T47D (cell line): ENCODE measurements around the gene SH3RF1.

Experiments
- DNase-seq, 2 experiments: peaks; one replicate each; pipeline versions ENCODE4 v3.0.0 to v3.0.0-alpha.2; 2011 to 2012; ENCODE audit warnings: low read depth in 1 of 2, low spot score in 1 of 2
- JUND ChIP-seq: IDR thresholded peaks from 2 replicates; pipeline ENCODE4 v1.6.1; 2012; ENCODE audit warnings: low read depth
- in situ Hi-C: cut with HindIII; loops from 2 replicates; pipeline ENCODE4 v1.10.0; 2016; ENCODE audit warnings: low sequenced_read_pairs, low pct_unique_long_range_greater_than_20kb

SH3RF1 gene

DNA sequence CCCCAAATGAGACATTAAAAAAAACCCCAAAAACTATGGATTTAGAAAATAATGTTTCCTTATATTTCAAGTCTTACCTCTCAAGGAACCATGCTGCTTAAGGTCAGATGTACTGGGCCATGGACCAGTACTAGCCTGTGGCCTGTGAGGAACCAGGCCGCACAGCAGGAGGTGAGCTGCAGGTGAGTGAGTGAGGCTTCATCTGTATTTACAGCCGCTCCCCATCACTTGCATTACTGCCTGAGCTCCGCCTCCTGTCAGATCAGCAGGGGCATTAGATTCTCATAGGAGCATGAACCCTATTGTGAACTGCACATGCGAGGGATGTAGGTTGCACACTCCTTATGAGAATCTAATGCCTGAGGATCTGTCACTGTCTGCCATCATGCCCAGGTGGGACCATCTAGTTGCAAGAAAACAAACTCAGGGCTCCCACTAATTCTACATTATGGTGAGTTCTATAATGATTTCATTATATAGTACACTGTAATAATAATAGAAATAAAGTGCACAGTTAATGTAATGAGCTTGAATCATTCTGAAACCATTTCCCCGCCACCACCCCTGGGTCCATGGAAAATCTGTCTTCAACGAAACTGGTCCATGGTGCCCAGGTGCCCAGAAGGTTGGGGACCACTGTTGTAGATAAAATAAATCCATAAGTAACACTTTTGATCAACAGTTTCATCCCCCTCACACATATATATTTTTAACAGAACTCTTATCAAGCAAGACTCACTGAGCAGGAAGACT, 155.4 kb downstream of the SH3RF1 start:
- no peak for DNase-seq
- TF ChIP-seq JUND: no peak
- in situ Hi-C loops: no loop called here

DNA sequence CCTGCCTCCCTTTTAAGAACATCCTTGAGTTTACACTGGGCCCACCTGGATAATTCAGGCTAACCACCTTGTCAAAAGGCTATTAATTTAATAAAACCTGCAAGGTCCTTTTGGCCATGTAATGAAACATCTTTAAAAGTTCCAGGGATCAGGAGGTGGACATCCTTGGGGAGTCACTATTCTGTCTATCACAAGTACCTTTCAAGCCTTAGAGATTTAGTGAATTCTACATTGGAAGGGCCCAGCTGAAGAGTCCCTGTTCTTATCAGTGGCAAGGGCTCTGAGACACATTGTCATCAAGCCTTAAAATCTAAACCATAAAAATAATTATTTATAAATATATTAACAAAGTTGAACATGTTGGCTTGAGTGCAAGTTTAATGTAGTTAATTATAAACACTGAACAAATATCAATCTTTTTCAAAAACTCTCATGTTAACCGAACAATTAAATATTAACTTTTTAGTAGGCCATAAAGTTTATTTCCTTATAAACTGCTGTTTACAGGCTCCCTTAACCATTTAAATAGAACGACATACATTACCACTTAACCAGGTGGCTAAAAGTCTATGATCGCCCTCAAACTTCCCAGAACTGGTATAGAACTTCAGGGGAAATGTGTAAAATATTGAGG, 156.3 kb downstream of the SH3RF1 start:
- no peak for TF ChIP-seq JUND
- in situ Hi-C loops: no loop called here
- DNase-seq: no peak

DNA sequence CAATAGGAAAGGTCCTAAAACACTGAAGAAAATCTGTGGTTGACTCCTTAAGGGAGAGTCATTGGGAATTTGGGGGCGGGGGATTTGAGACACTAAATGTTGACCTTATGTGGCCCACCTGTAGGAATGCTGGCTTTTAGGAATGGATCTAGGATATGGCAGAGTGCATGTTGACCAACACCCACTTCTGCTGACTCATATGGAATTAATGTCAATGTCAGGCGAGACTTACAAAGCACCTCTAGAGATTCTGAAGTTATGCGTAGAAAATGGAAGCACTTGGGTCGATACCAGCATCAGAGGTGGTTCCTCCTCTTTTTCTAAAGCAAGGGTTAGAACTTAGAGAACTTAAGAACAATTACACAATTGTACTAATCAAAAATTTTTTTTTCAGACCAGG, 160.1 kb downstream of the SH3RF1 start:
- in situ Hi-C loops: no loop called here
- DNase-seq: no peak
- TF ChIP-seq JUND: no peak

DNA sequence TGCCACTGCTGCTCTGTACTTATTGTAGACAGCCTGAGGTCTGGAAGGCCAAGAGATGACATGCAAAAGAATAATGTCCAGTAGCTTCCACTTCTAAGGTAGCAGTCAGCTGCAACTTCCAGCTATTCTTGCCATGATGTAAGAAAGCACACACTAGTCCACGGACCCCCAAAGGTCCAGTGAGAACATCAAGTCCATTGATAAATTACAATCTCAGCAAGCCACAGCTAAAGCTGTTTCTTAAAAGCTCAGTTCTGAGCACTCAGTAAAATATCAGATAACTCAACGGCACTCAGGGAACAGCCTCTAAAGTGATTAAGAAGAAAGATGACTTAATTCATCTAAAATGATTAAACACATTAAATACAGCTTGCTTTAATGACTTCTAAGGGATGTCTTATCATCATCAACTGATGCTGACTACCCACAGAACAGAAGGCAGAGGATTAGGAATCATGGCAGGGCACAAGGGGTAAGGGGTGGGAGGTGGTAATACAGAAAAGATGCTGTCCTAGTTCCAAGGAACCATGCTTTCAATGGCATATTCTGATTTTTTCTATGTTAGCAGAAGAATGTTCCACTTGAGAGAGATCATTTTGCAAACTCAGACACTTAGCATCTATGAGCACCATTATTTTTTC, 161.6 kb downstream of the SH3RF1 start:
- in situ Hi-C loops: no loop called here
- TF ChIP-seq JUND: no peak
- DNase-seq: no peak

DNA sequence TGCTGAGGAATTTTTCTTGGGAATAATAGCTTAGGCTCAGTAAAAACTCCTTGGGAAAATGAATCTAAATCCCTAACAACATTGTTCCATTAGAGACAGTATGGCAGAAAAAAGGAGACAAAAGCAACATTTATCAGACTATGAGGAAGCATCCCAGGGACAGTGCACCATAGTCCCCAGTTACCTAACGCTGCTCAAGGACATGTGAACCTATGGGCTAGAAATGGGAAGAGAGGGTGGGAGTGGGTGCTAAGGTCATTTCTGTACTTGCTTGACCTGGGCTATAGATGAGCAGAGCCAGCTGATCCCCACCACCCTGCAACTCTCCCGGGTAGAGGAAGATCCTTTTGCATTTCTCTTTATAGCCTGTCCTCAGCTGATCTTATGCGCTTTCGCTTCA, 162.5 kb downstream of the SH3RF1 start:
- in situ Hi-C loops: no loop called here
- TF ChIP-seq JUND: no peak

DNA sequence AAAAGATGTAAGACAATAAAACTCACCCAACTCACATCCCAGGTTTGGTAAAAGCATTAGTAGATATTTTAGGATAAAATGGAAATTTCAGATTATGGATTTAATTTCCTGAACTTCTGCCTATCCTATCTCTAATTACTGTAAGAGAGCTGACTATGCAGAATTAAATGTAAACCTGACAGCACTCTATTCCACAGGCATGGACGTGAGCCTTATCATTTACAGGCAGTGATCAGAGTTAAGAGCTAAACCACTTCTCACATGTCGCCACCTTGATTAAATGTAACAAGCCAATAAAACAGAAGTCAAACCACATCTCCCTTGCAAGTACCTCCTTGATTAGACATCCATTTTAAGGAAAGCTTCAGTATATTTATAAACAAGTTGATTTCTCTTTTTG, 163.2 kb downstream of the SH3RF1 start:
- no peak for TF ChIP-seq JUND
- in situ Hi-C loops: no loop called here
- DNase-seq: no peak

More for the DNA sequence above, 162.5 kb downstream of the SH3RF1 start:
- no peak for DNase-seq

DNA sequence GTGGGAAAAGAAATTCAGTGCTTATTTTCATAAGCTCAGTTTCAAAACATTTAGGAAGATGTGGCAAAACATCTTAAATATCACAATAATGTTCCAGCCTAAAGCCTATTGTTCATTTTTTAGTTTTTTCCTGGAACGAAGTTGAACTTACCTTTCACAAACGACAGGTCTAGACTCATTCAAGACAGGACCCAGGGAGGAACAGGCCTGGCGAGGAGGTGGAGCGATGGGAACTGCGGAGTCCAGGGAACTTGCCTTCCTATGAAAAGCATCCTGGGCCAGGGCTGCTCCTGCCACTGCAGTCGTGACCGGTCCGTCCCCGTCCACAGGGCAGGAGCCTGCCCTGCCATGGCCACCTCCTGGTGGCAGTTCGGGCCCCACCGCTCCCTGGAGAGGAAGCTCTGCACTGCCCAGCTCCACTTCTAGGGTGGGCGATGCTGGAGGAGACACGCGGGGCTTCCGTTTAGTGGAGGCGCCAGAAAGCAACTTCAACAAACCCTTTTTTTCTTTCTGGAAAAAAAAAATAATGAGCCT, 164.0 kb downstream of the SH3RF1 start:
- in situ Hi-C loops: no loop called here

DNA sequence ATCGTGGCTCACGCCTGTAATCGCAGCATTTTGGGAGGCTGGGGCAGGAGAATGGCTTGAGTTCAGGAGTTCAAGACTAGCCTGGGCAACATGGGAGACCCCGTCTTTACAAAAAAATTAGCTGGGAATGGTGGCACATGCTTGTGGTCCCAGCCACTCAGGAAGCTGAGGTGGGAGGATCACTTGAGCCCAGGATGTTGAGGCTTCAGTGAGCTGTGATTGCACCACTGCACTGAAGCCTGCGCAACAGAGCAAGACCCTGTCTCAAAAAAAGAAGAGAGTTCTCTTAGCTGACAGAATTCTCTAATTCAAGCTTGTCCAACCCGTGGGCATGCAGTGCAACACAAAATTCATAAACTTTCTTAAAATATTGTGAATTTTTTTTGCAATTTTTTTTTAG, 165.1 kb downstream of the SH3RF1 start:
- no peak for TF ChIP-seq JUND
- in situ Hi-C loops: no loop called here
- no peak for DNase-seq

More for the DNA sequence above, 164.0 kb downstream of the SH3RF1 start:
- no peak for DNase-seq
- TF ChIP-seq JUND: no peak

DNA sequence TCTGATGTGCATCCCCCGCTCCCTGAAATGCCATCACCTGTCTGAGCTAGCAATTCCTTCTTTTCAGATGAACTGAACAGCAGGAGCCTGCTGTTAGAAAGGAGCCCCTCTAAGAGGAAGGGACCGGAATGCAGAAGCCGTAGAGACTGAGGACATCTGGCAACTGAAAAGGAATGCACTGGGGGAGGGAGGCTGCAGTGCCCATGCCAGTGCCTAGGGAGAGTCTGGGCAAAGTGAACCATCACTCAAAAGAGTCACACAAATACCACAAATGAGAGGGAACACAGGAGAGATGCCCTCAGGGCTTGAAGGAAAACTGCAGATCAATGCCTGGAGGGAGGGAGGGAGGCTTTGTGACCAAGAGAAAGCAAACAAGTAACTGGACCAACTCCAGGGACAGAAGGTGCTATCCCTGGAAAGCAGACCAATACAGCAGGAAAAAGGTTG, 166.8 kb downstream of the SH3RF1 start:
- DNase-seq: peak in 1 of 2 experiments; percentile 82
- TF ChIP-seq JUND: no peak
- in situ Hi-C loops: no loop called here

DNA sequence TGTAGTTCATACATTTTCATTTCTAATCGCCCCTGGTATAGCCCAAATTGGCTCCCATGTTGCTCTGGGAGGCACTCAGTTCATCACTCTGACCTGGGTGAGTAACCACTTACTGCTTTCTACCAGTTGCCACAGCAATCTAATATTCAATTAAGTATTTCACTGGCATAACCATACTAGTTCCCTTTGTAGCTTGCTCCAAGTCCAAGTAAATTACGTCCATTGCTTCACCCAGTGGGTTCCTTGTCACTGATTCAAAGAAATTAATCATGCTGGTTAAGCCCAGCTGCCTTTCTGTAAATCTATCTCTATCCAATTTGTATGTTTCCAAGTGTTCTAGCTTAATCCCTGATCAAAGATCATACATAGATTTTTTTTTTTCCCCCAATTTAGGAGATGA, 168.7 kb downstream of the SH3RF1 start:
- in situ Hi-C loops: no loop called here
- DNase-seq: no peak
- no peak for TF ChIP-seq JUND

DNA sequence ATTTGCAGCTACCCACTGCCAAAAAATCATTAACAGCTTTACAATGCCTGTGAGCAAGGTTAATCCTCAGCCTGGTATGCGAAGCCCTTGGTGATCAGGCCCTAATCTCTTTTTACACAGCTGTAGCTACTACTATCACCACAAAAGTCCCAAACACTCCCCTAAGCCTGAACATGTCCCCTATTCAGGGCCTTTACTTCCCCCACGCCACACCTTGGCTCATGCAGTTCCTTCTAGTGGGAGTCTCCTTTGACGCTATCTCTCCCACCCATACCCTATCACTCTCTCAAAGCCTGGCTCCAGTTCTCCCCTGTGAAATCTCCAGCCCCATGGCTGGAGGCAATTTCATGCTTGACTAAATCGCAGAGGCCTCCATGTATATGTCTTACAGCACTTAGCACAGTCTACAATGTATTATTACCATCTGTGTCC, 170.1 kb downstream of the SH3RF1 start:
- TF ChIP-seq JUND: no peak
- in situ Hi-C loops: no loop called here
- DNase-seq: no peak

DNA sequence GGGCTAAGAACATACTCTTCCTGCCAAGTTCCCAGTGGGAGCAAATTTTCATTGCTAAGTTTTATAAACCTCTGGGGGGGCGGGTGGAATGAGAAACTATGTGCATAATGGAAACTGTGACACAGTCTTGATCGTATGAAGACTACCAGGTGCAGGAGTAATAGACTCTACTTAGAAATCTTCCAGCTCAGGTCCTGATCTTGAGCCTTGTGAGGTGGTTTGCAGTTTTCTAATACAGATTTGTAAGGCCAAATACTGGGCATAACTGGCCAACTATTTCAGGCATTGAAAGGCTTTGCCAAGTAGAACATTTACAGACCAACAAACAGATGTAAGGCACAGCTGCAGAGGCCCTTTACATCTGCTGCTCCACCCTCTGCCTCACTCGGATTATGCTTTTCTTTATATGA, 171.0 kb downstream of the SH3RF1 start:
- DNase-seq: no peak
- in situ Hi-C loops: no loop called here
- no peak for TF ChIP-seq JUND
